ENCODE data around the gene CA10.

Gene CA10

GRCh38 chr17:52147872-52148271 is 10.6 kb downstream of the CA10 start:
- in situ Hi-C loops (cut with MboI; ENCODE audit: low sequenced_read_pairs) = no loop called here

DNA sequence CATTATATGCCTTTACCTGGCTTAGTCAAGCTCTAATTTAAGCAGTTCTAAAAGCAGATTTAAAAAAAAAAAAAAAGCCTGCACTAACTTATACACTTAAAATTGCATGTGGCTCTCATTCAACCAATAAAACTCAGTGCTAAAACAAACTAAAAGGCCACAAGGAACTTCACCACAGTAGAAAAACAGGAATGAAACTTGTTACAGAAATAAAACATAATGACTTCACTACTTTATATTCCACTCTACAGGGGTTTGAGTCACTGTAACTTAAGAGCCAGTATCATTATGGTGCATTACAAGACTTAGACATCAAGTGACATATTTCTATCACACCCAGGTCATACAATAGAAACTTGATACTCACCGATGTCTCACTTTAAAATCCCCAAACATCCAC is 11.1 kb downstream of the CA10 start:
- in situ Hi-C loops (cut with MboI; ENCODE audit: low sequenced_read_pairs) = no loop called here

DNA sequence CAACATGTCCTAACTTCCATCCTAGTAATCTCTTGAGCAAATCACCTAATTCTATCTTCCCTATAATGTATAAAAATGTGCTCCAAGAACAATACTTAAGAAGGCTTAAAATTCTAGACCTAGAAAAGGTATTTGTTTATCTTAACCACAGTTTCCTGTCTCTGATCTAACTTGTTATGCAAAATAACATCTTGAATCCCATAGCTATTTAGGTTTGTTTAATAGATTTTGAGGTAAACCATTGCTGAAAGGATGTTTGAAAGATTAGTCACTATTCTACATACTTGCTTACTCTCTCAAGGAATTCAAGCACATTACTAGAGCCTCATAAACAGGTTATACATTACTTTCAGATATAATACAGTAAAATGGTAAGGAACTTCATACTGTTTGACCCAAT is 13.0 kb downstream of the CA10 start:
- in situ Hi-C loops (cut with MboI; ENCODE audit: low sequenced_read_pairs) = no loop called here

- in situ Hi-C loops (cut with MboI; ENCODE audit: low sequenced_read_pairs) = no loop called here
Observed at GRCh38 chr17:52143542-52143941, 15.0 kb downstream of the CA10 start.

DNA sequence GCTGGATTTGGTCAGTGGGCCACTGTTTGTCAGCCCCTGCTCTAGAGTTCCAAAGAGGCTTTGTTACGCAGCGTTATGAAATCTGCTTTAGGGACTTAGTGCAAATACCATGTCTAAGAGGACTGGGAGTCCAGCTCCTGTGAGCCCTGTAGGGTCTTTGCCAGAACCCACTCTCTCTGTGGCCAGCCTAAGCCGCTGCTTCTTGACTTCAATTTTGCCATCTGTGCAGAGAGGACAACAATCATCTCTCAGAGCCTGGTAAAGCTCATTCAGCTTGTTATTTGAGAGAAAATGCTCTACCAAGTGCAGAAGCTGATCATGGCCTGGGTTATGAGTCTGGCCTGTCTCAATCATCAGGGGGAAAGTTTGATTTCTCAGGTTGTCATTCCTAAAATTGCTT is 17.9 kb downstream of the CA10 start:
- in situ Hi-C loops (cut with MboI; ENCODE audit: low sequenced_read_pairs) = no loop called here

- in situ Hi-C loops (cut with MboI; ENCODE audit: low sequenced_read_pairs) = no loop called here
Observed at GRCh38 chr17:52138752-52139151, 19.8 kb downstream of the CA10 start.

DNA sequence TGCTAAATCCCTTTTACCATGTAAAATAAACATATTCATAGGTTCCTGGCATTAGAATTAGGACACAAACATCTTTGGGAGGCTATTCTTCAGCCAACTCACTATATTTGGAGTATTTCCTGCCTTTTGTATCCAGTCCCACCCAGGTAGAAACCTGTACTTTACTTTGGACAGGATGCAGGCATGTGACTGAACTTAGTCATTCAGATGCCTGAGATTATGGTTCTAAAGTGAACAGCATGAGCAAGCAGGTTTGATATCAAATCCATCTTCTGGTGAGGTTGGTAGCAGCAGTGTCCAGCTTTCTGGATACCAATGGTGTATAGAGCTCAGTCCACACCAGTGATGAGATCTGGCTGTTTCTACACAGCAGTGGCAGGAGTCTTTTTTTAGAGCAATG is 20.2 kb downstream of the CA10 start:
- in situ Hi-C loops (cut with MboI; ENCODE audit: low sequenced_read_pairs) = no loop called here

DNA sequence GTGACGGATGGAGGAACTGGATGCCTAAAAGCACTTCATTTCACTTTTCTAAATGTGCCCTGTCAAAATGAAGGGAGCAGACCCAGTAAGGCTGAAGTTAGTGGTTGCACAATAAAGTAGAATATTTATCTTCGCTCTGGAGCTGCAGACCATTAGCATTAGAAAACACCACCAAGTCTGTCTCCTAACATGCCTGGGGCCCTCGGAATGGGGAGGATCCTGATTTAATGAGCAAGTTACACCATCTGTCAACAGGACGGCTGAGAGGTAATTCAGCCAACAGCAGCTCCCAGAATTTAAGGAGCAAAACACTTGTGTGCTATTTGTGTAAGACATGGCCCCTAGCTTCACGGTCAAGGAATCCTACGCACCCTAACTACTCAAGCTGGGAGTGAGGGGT is 22.3 kb downstream of the CA10 start:
- in situ Hi-C loops (cut with MboI; ENCODE audit: low sequenced_read_pairs) = no loop called here

- in situ Hi-C loops (cut with MboI; ENCODE audit: low sequenced_read_pairs) = no loop called here
Observed at GRCh38 chr17:52134641-52135040, 23.9 kb downstream of the CA10 start.

DNA sequence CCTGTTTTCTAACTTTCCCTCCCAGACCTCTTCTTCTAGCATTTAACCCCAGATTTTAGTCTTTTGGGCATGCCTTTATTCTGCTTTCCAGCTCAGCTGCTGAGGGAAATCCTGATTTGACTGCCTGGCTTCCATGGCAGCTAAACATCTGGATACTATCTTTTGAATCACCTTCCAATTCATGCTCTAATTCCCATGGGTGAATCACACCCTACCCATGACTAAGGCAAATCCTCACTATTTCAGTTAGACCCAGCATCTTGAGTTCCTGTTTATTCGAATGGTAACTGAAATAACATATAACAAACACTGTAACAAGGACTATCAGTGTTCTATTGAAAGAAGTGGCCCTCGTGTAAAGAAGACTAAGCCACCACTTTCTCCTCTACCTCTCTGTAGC is 29.8 kb downstream of the CA10 start:
- in situ Hi-C loops (cut with MboI; ENCODE audit: low sequenced_read_pairs) = no loop called here

GRCh38 chr17:52124993-52125392 is 33.5 kb downstream of the CA10 start:
- in situ Hi-C loops (cut with MboI; ENCODE audit: low sequenced_read_pairs) = no loop called here

- in situ Hi-C loops (cut with MboI; ENCODE audit: low sequenced_read_pairs) = no loop called here
Observed at GRCh38 chr17:52124561-52124960, 34.0 kb downstream of the CA10 start.

DNA sequence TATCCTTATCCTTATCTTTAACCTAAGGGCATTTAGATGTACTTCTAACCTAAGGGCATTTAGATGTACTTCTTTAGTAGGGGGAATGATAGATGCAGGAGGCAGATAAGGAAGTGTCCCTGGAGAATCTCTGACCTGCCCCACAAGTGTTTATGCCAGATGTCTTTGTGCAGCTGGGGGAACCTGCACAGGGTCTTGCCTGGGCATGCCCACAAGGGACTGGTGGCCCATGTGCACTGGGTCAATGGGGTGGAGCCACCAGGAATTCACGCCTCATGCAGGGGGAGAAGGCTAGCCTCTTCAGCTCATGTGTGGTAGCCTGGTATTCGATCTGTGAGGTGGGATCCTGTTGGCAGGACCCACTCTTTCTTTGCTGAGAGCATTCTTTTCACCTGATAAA is 38.0 kb downstream of the CA10 start:
- in situ Hi-C loops (cut with MboI; ENCODE audit: low sequenced_read_pairs) = no loop called here

DNA sequence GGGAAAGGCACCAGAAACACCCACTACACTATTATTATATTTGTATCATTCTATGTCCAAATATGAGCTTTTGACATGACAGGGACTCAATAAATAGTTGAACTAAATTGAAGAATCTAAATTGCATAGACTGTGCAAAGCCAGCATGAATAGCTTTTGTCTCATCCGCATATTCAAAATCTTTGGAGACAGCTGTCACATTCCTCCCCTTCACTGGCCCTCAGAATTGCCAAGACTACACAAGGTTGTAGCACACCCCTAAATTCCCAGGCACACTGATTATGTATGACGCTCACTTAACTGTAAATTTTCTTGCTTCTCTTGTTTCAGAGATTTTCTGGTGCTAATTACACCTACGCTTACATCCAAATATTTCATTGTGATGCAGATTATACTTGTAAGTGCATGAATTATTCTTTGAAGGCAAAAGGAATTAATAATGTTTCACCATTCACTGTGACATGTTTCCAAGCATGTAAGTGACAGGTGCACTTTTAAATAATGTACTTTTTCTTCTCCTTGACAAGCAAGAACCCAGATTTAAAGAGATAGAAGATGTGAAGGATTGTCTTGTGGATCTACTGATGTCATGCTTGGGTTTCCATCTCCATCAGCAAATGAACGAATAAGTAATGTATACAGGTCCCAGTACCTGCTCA is 47.5 kb downstream of the CA10 start:
- in situ Hi-C loops (cut with MboI; ENCODE audit: low sequenced_read_pairs) = no loop called here

DNA sequence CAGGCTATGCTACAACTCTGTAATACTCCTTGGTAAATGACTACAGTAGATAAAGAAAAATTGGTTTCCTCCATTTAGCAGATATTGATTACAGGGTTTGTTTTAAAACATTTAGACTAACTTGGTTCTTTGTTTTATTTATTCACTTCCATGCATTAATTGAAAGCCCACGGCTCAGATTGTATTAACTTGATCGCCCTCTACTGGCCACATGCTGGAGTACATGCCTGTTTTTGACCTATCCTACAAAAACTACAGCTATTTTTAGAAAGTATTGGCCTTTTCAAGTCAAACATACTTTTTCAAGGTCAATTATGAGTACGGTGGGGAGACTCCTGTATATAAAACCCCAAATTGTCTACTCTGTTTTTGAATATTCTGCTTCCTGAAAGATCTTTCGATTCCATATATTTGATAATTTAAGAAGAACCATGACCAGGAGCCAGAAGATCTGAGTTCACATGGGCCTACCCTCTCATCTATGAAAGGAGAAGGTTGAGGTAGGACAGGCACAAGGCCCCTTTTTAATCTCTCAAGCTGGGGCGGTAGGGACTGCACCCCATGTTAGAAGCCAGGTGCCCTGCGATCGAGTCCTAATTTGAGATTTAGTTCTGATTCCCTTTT is 51.8 kb downstream of the CA10 start:
- in situ Hi-C loops (cut with MboI; ENCODE audit: low sequenced_read_pairs) = no loop called here

DNA sequence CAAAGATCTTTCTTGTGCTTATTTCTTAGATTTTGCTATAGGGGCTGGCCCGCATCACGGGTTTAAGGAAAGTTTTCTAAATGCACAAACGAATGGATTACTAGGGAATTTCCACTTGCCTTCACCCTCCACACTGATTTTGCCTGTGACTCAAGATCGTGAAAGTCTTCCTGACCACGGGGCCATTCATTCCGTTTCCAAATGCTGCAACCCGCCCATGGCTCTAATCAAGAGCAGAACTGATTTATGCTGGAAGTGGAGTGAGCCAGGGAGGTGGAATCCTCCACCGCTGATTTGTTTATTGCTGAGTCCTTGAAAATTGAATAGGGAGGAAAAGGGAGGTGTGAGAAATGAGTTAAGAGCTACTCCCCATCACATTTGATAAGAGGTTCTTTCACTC is 52.4 kb downstream of the CA10 start:
- in situ Hi-C loops (cut with MboI; ENCODE audit: low sequenced_read_pairs) = no loop called here

DNA sequence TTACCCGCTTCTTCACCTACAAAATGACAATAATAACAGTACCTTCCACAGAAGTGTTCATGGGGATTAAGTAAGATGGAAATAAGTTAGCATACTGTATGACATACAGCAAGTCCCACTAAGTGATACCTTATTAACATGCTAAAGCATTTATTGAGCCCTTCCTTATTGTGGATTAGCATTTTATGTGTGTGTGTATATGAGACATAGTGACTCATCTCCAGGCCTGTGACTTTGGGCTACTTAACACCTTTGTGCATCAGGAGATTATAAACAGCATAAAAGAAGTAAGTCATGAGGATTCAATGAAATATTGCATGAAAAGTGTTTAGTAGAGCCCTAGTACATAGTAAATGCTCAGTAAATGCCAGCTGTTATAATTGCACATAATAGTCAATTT is 52.9 kb downstream of the CA10 start:
- in situ Hi-C loops (cut with MboI; ENCODE audit: low sequenced_read_pairs) = no loop called here

- in situ Hi-C loops (cut with MboI; ENCODE audit: low sequenced_read_pairs) = no loop called here
Observed at GRCh38 chr17:52096056-52096455, 62.5 kb downstream of the CA10 start.

DNA sequence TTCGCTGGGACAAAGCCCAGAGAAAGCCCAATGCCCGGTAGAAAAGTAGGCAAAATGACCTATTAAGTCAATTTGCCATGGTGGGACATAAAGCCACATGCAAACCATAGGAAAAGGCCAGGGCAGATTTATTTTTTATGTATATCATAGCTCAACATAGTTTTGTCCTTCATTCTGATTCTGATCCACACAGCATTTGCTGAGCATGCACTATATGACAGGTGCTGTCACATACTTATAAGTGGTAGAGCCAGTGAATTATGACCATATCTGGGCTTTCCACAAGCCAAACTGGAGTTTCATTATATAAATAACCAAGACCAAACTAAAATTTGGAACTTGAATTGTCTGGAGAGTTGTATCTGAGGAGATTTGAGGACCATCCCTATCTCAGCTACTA is 74.3 kb downstream of the CA10 start:
- in situ Hi-C loops (cut with MboI; ENCODE audit: low sequenced_read_pairs) = no loop called here

- in situ Hi-C loops (cut with MboI; ENCODE audit: low sequenced_read_pairs) = no loop called here
Observed at GRCh38 chr17:52079496-52079895, 79.0 kb downstream of the CA10 start.

DNA sequence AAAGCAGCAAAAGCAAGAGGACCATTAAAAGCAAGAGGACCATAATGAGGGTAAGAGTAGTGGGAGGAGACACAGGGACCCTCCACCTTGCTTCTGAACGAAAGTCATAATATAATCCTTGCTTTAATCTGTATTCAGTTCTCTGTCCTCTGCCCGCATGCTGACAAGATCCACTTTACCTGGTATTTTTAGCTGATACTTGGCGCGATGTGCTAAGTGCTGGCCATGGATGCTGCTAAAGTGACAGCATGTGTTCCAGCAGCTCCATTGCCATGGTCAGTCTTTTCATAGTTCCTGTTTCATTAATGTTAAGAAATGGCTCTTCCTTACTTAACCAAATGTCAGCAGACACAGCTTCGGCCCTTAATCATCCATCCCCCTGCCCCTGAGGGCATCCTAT is 86.8 kb downstream of the CA10 start:
- in situ Hi-C loops (cut with MboI; ENCODE audit: low sequenced_read_pairs) = no loop called here

GRCh38 chr17:52064791-52065211 is 93.7 kb downstream of the CA10 start:
- in situ Hi-C loops (cut with MboI; ENCODE audit: low sequenced_read_pairs) = no loop called here

GRCh38 chr17:52049496-52049895 is 109.0 kb downstream of the CA10 start:
- in situ Hi-C loops (cut with MboI; ENCODE audit: low sequenced_read_pairs) = no loop called here
